Suprapubic skin (tissue), 3 donors: ENCODE data around the gene ZFYVE28.

Experiments
- POLR2A ChIP-seq, 2 donors: fragments of 450-650 bp; IDR thresholded peaks; one replicate each; pipeline ENCODE4 v1.6.1; 2017; ENCODE audit warnings: antibody characterized with exemption in 2 of 2, mild to moderate bottlenecking in 2 of 2, moderate library complexity in 2 of 2
- TF ChIP-seq, protein P1 (sequence below), 2 donors: fragments of 200-600 bp in 1 of 2; fragments of 450-650 bp in 1 of 2; sonication (generic) in 1 of 2; IDR thresholded peaks; one replicate each; pipeline ENCODE4 v1.5.1; 2016 to 2019; ENCODE audit warnings: antibody characterized with exemption in 2 of 2, mild to moderate bottlenecking in 1 of 2, moderate library complexity in 1 of 2

DNA sequence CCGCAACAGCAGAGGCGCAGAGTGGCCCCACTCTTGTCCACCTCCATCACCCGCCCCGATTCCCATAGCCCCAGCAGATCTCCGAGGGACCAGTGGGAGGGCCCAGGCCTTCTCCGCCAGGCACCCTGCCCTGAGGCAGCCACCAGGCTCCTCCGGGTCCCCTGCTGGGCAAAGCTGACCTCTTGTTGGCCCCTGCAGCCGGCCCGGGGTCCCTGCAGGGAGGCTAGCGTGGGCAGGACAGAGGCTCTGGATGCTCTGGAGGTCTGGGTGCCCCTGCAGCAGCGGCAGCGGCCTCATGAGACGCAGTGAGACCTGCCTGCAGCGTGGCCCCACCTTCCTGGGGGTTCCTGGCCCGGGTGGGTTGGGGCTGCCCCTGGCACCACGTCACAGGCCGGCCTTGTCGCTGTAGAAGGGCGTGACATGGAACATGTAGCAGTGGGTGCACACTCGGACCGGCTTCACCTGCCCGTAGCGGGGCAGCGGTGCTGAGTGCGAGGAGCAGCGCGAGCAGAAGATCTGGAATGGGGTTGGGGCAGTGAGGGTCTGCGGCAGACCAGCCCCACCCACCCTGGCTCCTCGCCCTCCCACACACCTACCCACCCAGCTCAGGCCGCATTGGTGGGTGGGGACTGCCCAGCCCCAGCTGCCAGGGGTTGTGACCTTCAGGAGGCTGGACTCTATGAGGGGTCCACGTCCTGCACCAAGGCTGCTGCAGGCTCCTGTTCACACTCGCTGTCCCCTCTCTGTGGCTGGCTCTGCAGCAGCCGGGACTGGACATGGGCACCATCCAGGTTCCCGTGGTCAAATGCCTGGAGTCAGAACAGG is 147.9 kb downstream of the ZFYVE28 start:
- TF ChIP-seq, protein P1, sequence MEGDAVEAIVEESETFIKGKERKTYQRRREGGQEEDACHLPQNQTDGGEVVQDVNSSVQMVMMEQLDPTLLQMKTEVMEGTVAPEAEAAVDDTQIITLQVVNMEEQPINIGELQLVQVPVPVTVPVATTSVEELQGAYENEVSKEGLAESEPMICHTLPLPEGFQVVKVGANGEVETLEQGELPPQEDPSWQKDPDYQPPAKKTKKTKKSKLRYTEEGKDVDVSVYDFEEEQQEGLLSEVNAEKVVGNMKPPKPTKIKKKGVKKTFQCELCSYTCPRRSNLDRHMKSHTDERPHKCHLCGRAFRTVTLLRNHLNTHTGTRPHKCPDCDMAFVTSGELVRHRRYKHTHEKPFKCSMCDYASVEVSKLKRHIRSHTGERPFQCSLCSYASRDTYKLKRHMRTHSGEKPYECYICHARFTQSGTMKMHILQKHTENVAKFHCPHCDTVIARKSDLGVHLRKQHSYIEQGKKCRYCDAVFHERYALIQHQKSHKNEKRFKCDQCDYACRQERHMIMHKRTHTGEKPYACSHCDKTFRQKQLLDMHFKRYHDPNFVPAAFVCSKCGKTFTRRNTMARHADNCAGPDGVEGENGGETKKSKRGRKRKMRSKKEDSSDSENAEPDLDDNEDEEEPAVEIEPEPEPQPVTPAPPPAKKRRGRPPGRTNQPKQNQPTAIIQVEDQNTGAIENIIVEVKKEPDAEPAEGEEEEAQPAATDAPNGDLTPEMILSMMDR (IDR thresholded peaks at IDR 0.05): no peak
- TF ChIP-seq POLR2A (IDR thresholded peaks at IDR 0.05): no peak
